H9 (cell line): ENCODE measurements around the gene RPL9. TPM values are rescaled to one million over a fixed set of nuclear protein-coding genes. Genes with fewer than 3 reads are reported as not detected.

Experiments
- DNase-seq: peaks from one replicate; pipeline ENCODE4 v3.0.0-alpha.2; 2017
- H2AFZ ChIP-seq: one replicate; pipeline ENCODE4 v1.6.1; 2013; ENCODE audit warnings: mild to moderate bottlenecking, low read length, control low read depth, moderate library complexity
- H2AK5ac ChIP-seq: 2 replicates; pipeline ENCODE4 v1.6.1; 2013; ENCODE audit warnings: low read length, control low read depth, mixed read lengths; ENCODE audit not compliant: insufficient read length
- H2BK120ac ChIP-seq: one replicate; pipeline ENCODE4 v1.6.1; 2013; ENCODE audit warnings: low read depth, mild to moderate bottlenecking, low read length, control low read depth, inconsistent platforms; ENCODE audit not compliant: poor library complexity, severe bottlenecking
- H2BK12ac ChIP-seq: 2 replicates; pipeline ENCODE4 v1.6.1; 2013; ENCODE audit warnings: low read length, control low read depth, mixed read lengths, low read depth; ENCODE audit not compliant: insufficient read length
- H2BK15ac ChIP-seq: 2 replicates; pipeline ENCODE4 v1.6.1; 2013; ENCODE audit warnings: low read depth, low read length, control low read depth
- H2BK20ac ChIP-seq: one replicate; pipeline ENCODE4 v1.6.1; 2013; ENCODE audit warnings: low read depth, mild to moderate bottlenecking, low read length, control low read depth, inconsistent platforms; ENCODE audit not compliant: poor library complexity, severe bottlenecking
- H2BK5ac ChIP-seq: 2 replicates; pipeline ENCODE4 v1.6.1; 2013; ENCODE audit warnings: low read length, control low read depth, mixed read lengths; ENCODE audit not compliant: insufficient read length
- H3K14ac ChIP-seq: 2 replicates; pipeline ENCODE4 v1.6.1; 2013; ENCODE audit warnings: low read length, control low read depth; ENCODE audit not compliant: insufficient read depth
- H3K18ac ChIP-seq: 2 replicates; pipeline ENCODE4 v1.6.1; 2013; ENCODE audit warnings: low read depth, mild to moderate bottlenecking, mixed read lengths, low read length, control low read depth; ENCODE audit not compliant: insufficient read length
- H3K23ac ChIP-seq: 2 replicates; pipeline ENCODE4 v1.6.1; 2013; ENCODE audit warnings: low read length, control low read depth, mixed read lengths, low read depth; ENCODE audit not compliant: insufficient read length
- H3K23me2 ChIP-seq: 2 replicates; pipeline ENCODE4 v1.6.1; 2013; ENCODE audit warnings: low read depth, mild to moderate bottlenecking, mixed read lengths, low read length, control low read depth; ENCODE audit not compliant: insufficient read length, poor library complexity, severe bottlenecking
- H3K27ac ChIP-seq: 2 replicates; pipeline ENCODE4 v1.5.1; 2013; ENCODE audit warnings: low read length, control low read depth, mixed read lengths, low read depth; ENCODE audit not compliant: insufficient read length
- H3K27me3 ChIP-seq: 2 replicates; pipeline ENCODE4 v1.6.1; 2013; ENCODE audit warnings: low read length, control low read depth, inconsistent platforms; ENCODE audit not compliant: insufficient read depth
- H3K4ac ChIP-seq: 2 replicates; pipeline ENCODE4 v1.6.1; 2013; ENCODE audit warnings: low read depth, mild to moderate bottlenecking, control low read depth, inconsistent platforms, low read length, moderate library complexity
- H3K4me1 ChIP-seq: 2 replicates; pipeline ENCODE4 v1.6.1; 2013; ENCODE audit warnings: low read length, control low read depth, inconsistent platforms; ENCODE audit not compliant: insufficient read depth
- H3K4me2 ChIP-seq: 2 replicates; pipeline ENCODE4 v1.6.1; 2013; ENCODE audit warnings: low read length, control low read depth, mixed read lengths; ENCODE audit not compliant: insufficient read length, insufficient read depth
- H3K56ac ChIP-seq: 2 replicates; pipeline ENCODE4 v1.6.1; 2013; ENCODE audit warnings: low read depth, mild to moderate bottlenecking, mixed read lengths, low read length, control low read depth; ENCODE audit not compliant: insufficient read length
- H3K79me1 ChIP-seq: 2 replicates; pipeline ENCODE4 v1.6.1; 2013; ENCODE audit warnings: low read depth, mild to moderate bottlenecking, moderate library complexity, low read length, control low read depth, inconsistent platforms; ENCODE audit not compliant: insufficient read depth, poor library complexity, severe bottlenecking
- H3K79me2 ChIP-seq: 2 replicates; pipeline ENCODE4 v1.6.1; 2013; ENCODE audit warnings: low read length, control low read depth, inconsistent platforms; ENCODE audit not compliant: insufficient read depth
- H3K9ac ChIP-seq: 2 replicates; pipeline ENCODE4 v1.6.1; 2013; ENCODE audit warnings: low read length, control low read depth, mixed read lengths; ENCODE audit not compliant: insufficient read length; ENCODE audit errors: extremely low read depth
- H3K9me3 ChIP-seq: one replicate; pipeline ENCODE4 v1.6.1; 2013; ENCODE audit warnings: low read depth, low read length, inconsistent platforms; ENCODE audit not compliant: control insufficient read depth
- H3T11ph ChIP-seq: one replicate; pipeline ENCODE4 v1.6.1; 2013; ENCODE audit warnings: mild to moderate bottlenecking, low read length, control low read depth, inconsistent platforms
- H4K20me1 ChIP-seq: one replicate; pipeline ENCODE4 v1.6.1; 2013; ENCODE audit not compliant: control insufficient read depth, insufficient read length, insufficient read depth
- H4K5ac ChIP-seq: 2 replicates; pipeline ENCODE4 v1.6.1; 2013; ENCODE audit warnings: low read depth, mild to moderate bottlenecking, mixed read lengths, low read length, control low read depth; ENCODE audit not compliant: insufficient read length
- H4K8ac ChIP-seq: replicated peaks from 2 replicates; pipeline ENCODE4 v1.6.1; 2013; ENCODE audit warnings: low read length, control low read depth, mixed read lengths, low read depth; ENCODE audit not compliant: insufficient read length
- H4K91ac ChIP-seq: 2 replicates; pipeline ENCODE4 v1.6.1; 2013; ENCODE audit warnings: low read depth, mild to moderate bottlenecking, moderate library complexity, mixed read lengths, low read length, control low read depth; ENCODE audit not compliant: insufficient read length
- H3K27ac Mint-ChIP-seq, 3 experiments: 2 replicates in 2 of 3; 3 replicates in 1 of 3; pipeline ENCODE4 v1.8.0; 2020 to 2021; ENCODE audit warnings: mixed read lengths in 3 of 3, mild to moderate bottlenecking in 1 of 3, moderate library complexity in 1 of 3
- H3K27me3 Mint-ChIP-seq: 2 replicates; pipeline ENCODE4 v1.8.0; 2021; ENCODE audit warnings: low read depth, mild to moderate bottlenecking, moderate library complexity, mixed read lengths
- H3K36me3 Mint-ChIP-seq, 3 experiments: 2 replicates in 2 of 3; 3 replicates in 1 of 3; pipeline ENCODE4 v1.8.0; 2020 to 2021; ENCODE audit warnings: low read depth in 3 of 3, mixed read lengths in 3 of 3; ENCODE audit not compliant: insufficient read depth in 1 of 3
- H3K4me1 Mint-ChIP-seq, 2 experiments: 2 replicates each; pipeline ENCODE4 v1.8.0; 2020; ENCODE audit warnings: mixed read lengths in 2 of 2
- H3K4me3 Mint-ChIP-seq, 2 experiments: 2 replicates in 1 of 2; 3 replicates in 1 of 2; pipeline ENCODE4 v1.8.0; 2020 to 2021; ENCODE audit warnings: mild to moderate bottlenecking in 2 of 2, mixed read lengths in 2 of 2, moderate library complexity in 1 of 2
- H3K9me3 Mint-ChIP-seq, 2 experiments: 2 replicates in 1 of 2; 3 replicates in 1 of 2; pipeline ENCODE4 v1.8.0; 2020; ENCODE audit warnings: mild to moderate bottlenecking in 2 of 2, mixed read lengths in 2 of 2, moderate library complexity in 1 of 2
- WGBS: extraction: QIAGEN DNeasy Blood & Tissue Kit; methylation state at CpG from one replicate; pipeline ENCODE4 v1.1.7; 2013; ENCODE audit warnings: missing lambda C conversion rate, low lambda C conversion rate, mixed read lengths; ENCODE audit not compliant: insufficient read length; ENCODE audit errors: extremely low coverage; 5-methylcytosine and 5-hydroxymethylcytosine counted together
- total RNA-seq: library from RNA; stranded (reverse); gene quantifications from 2 replicates; pipeline ENCODE4 v1.2.1, GENCODE V29; 2021
- TF ChIP-seq, protein P1 (sequence below): fragments of 200-600 bp; sonication (generic); conservative IDR thresholded peaks from 3 replicates; pipeline ENCODE4 v1.8.0; 2021; ENCODE audit warnings: antibody characterized with exemption, mild to moderate bottlenecking

RPL9 gene
- total RNA-seq, 1 experiment from 2014 or later = 1,888 TPM

DNA sequence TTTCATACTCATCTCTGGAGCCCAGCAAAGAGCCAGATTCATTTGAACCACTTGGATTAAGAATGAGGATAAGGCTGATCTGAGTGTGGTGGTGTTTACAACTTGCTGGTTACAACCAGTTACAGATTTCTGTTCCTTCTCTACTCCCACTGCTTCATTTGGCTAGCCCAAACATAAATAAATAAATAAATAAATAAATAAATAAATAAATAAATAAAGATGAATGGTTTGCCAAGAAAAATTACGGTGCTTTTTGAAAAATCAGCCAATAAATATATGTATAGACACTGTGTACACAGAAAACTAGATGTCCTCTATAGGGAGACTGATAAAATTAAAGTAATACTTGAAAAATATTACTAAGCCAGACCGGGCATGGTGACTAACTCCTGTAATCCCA is 17.1 kb downstream of the RPL9 start:
- no peaks in the 10 kb centered on the region; a peak in 1 of 4 replicates for H3K4me1 Mint-ChIP-seq
- H3K36me3 Mint-ChIP-seq = no peaks in the 10 kb centered on the region
- Histone ChIP-seq H3K14ac (no peak overlapping the region), H3K56ac (no peak overlapping the region), H3K79me1 (no peaks in the 10 kb centered on the region), H3K4me2 (no peak overlapping the region), H4K5ac (no peak overlapping the region), H3K79me2 (no peaks in the 10 kb centered on the region), H3K23ac (no peak overlapping the region), H3T11ph (no peak overlapping the region), H2AK5ac (no peak overlapping the region), H3K9ac (no peak overlapping the region), H3K4ac (no peak overlapping the region), H2BK15ac (no peak overlapping the region), H4K8ac (no peak overlapping the region), H2BK5ac (no peak overlapping the region), H4K91ac (no peak overlapping the region), H3K4me1 (no peaks in the 10 kb centered on the region), H3K9me3 (no peaks in the 10 kb centered on the region), H2BK12ac (no peak overlapping the region), H3K23me2 (no peaks in the 10 kb centered on the region), H3K18ac (no peak overlapping the region), H3K27ac (no peak overlapping the region), H2BK20ac (no peak overlapping the region), H3K27me3 (no peaks in the 10 kb centered on the region), H2AFZ (no peak overlapping the region), H2BK120ac (no peak overlapping the region), H4K20me1 (no peaks in the 10 kb centered on the region)
- H3K4me3 Mint-ChIP-seq = no peak overlapping the region
- TF ChIP-seq, protein P1, sequence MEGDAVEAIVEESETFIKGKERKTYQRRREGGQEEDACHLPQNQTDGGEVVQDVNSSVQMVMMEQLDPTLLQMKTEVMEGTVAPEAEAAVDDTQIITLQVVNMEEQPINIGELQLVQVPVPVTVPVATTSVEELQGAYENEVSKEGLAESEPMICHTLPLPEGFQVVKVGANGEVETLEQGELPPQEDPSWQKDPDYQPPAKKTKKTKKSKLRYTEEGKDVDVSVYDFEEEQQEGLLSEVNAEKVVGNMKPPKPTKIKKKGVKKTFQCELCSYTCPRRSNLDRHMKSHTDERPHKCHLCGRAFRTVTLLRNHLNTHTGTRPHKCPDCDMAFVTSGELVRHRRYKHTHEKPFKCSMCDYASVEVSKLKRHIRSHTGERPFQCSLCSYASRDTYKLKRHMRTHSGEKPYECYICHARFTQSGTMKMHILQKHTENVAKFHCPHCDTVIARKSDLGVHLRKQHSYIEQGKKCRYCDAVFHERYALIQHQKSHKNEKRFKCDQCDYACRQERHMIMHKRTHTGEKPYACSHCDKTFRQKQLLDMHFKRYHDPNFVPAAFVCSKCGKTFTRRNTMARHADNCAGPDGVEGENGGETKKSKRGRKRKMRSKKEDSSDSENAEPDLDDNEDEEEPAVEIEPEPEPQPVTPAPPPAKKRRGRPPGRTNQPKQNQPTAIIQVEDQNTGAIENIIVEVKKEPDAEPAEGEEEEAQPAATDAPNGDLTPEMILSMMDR = no peak
- H3K27me3 Mint-ChIP-seq = peaks cover 10% of the 10 kb centered on the region
- no peak for DNase-seq
- H3K27ac Mint-ChIP-seq = no peak overlapping the region
- WGBS = no CpG with 5 or more reads among the region's 2 CpGs
- H3K9me3 Mint-ChIP-seq = no peaks in the 10 kb centered on the region
